ENCODE data around the gene CCDC120. TPM values are rescaled to one million over a fixed set of nuclear protein-coding genes. Genes with fewer than 3 reads are reported as not detected.

Gene CCDC120
- total RNA-seq, 2 experiments from 2014 or later, result 1.4 to 3.6 TPM

GRCh38 chrX:49039598-49040375 is 19.0 kb upstream of the CCDC120 start:
- Histone ChIP-seq H3K9me2 (ENCODE audit: insufficient read depth, low read length) (no peaks in the 10 kb centered on the region), H3K4me3 (ENCODE audit: low read depth, low read length, poor library complexity, severe bottlenecking) (peak overlapping the region; percentile 59), H3K9me3 (ENCODE audit: low read length) (no peaks in the 10 kb centered on the region), H3K4me1 (ENCODE audit: insufficient read depth, low read length, poor library complexity, severe bottlenecking) (peaks cover 45% of the 10 kb centered on the region), H2AFZ (ENCODE audit: low read length) (peak overlapping the region; percentile 11; the same call in 1 of the 2 replicates), H4K20me1 (ENCODE audit: insufficient read depth, low read length) (no peaks in the 10 kb centered on the region), H3K27ac (ENCODE audit: low read depth, low read length, poor library complexity, severe bottlenecking) (peak overlapping the region; percentile 64), H3K36me3 (ENCODE audit: insufficient read depth, low read length) (peaks cover 29% of the 10 kb centered on the region), H3K4me2 (ENCODE audit: low read length) (peak overlapping the region; percentile 68), H3K79me2 (ENCODE audit: insufficient read depth, low read depth, low read length) (peaks cover 13% of the 10 kb centered on the region; the same call in 1 of the 2 replicates)
- DNase-seq (ENCODE audit: low spot score), result peak; percentile 68
- ChIA-PET POLR2A (interaction anchor here (0.6 kb wide), 1 partner anchor 13 kb away, joined by 5 read pairs; no protein-coding TSS in a partner anchor), CTCF (ENCODE audit: unreplicated experiment) (no interaction called here)
- intact Hi-C loops (cut with micrococcal nuclease; ENCODE audit: unreplicated experiment), result loop anchor here (5.0 kb wide), 1 partner anchor 142 kb away; the partner anchor contains the start of genes PQBP1 and TIMM17B
- no TSS peak for BruUV-seq (replicated peaks)
- TF ChIP-seq CTCF (conservative IDR thresholded peaks at IDR 0.05; ENCODE audit: low read length) (no peak), EZH2phosphoT487 (IDR thresholded peaks at IDR 0.05; ENCODE audit: borderline replicate concordance, low read depth, low read length) (no peak)

GRCh38 chrX:49040376-49040955 is 18.3 kb upstream of the CCDC120 start:
- CTCF ChIA-PET (ENCODE audit: unreplicated experiment), result no interaction called here
- Histone ChIP-seq H3K4me3 (ENCODE audit: low read depth, low read length, poor library complexity, severe bottlenecking) (peak overlapping the region; percentile 59), H3K36me3 (ENCODE audit: insufficient read depth, low read length) (peaks cover 28% of the 10 kb centered on the region), H4K20me1 (ENCODE audit: insufficient read depth, low read length) (no peaks in the 10 kb centered on the region), H3K27ac (ENCODE audit: low read depth, low read length, poor library complexity, severe bottlenecking) (peak overlapping the region; percentile 64), H3K9me2 (ENCODE audit: insufficient read depth, low read length) (no peaks in the 10 kb centered on the region), H3K4me2 (ENCODE audit: low read length) (peak overlapping the region; percentile 68), H3K79me2 (ENCODE audit: insufficient read depth, low read depth, low read length) (peaks cover 13% of the 10 kb centered on the region; the same call in 1 of the 2 replicates), H3K4me1 (ENCODE audit: insufficient read depth, low read length, poor library complexity, severe bottlenecking) (peaks cover 45% of the 10 kb centered on the region), H2AFZ (ENCODE audit: low read length) (peak overlapping the region; percentile 11; the same call in 1 of the 2 replicates), H3K9me3 (ENCODE audit: low read length) (no peaks in the 10 kb centered on the region)
- DNase-seq (ENCODE audit: low spot score), result no peak
- TF ChIP-seq EZH2phosphoT487 (IDR thresholded peaks at IDR 0.05; ENCODE audit: borderline replicate concordance, low read depth, low read length), result no peak
- TF ChIP-seq CTCF (conservative IDR thresholded peaks at IDR 0.05; ENCODE audit: low read length), result no peak
- no TSS peak for BruUV-seq (replicated peaks)
- intact Hi-C loops (cut with micrococcal nuclease; ENCODE audit: unreplicated experiment), result loop anchor here (5.0 kb wide), 1 partner anchor 143 kb away; the partner anchor contains the start of genes PQBP1 and TIMM17B
- POLR2A ChIA-PET, result interaction anchor here (0.6 to 3.3 kb wide), 3 partner anchors 13 to 78 kb away, joined by 4 to 12 read pairs (median 5); no protein-coding TSS in a partner anchor
